ENCODE measurements around the gene TMEM158.

TMEM158 gene

GRCh38 chr3:45226206-45226915 lies at the start of gene TMEM158:
Gene TMEM158, minus strand, starts transcription at chr3:45226287. Its CDS starts 260 bp downstream, at chr3:45226027.
- no CpG with 5 or more reads among the region's 63 CpGs for WGBS (ENCODE audit: insufficient coverage, insufficient read length)
- peak within 1 kb of the TSS; percentile 68; the same call in 1 of the 2 replicates for H3K4me3 ChIP-seq (ENCODE audit: low read length)
- no peaks in the 10 kb centered on the region for H3K27me3 ChIP-seq (ENCODE audit: control insufficient read depth, insufficient read depth, low read length)
- no peaks in the 10 kb centered on the region for H3K9me3 ChIP-seq (ENCODE audit: control insufficient read depth, insufficient read depth, low read length)
- peaks cover 2% of the 10 kb centered on the region; the same call in 1 of the 2 replicates for H3K4me1 ChIP-seq (ENCODE audit: control insufficient read depth, insufficient read depth, low read length)
- no peaks in the 10 kb centered on the region for H3K36me3 ChIP-seq (ENCODE audit: control insufficient read depth, insufficient read depth, low read length)
- no peak for DNase-seq (ENCODE audit: low read depth, low spot score)
- no peak within 1 kb of the TSS for H3K27ac ChIP-seq (ENCODE audit: low read length)

GRCh38 chr3:45275006-45275704 lies 49.1 kb upstream of the TMEM158 start:
- no peaks in the 10 kb centered on the region for H3K9me3 ChIP-seq (ENCODE audit: control insufficient read depth, insufficient read depth, low read length)
- H3K27me3 ChIP-seq (ENCODE audit: control insufficient read depth, insufficient read depth, low read length), result no peaks in the 10 kb centered on the region
- WGBS (ENCODE audit: insufficient coverage, insufficient read length), result no CpG with 5 or more reads among the region's 5 CpGs
- H3K4me1 ChIP-seq (ENCODE audit: control insufficient read depth, insufficient read depth, low read length), result no peaks in the 10 kb centered on the region; the same call in 1 of the 2 replicates
- H3K27ac ChIP-seq (ENCODE audit: low read length), result no peak overlapping the region
- no peaks in the 10 kb centered on the region for H3K36me3 ChIP-seq (ENCODE audit: control insufficient read depth, insufficient read depth, low read length)
- no peak overlapping the region for H3K4me3 ChIP-seq (ENCODE audit: low read length)
- DNase-seq (ENCODE audit: low read depth, low spot score), result peak; percentile 11

DNA sequence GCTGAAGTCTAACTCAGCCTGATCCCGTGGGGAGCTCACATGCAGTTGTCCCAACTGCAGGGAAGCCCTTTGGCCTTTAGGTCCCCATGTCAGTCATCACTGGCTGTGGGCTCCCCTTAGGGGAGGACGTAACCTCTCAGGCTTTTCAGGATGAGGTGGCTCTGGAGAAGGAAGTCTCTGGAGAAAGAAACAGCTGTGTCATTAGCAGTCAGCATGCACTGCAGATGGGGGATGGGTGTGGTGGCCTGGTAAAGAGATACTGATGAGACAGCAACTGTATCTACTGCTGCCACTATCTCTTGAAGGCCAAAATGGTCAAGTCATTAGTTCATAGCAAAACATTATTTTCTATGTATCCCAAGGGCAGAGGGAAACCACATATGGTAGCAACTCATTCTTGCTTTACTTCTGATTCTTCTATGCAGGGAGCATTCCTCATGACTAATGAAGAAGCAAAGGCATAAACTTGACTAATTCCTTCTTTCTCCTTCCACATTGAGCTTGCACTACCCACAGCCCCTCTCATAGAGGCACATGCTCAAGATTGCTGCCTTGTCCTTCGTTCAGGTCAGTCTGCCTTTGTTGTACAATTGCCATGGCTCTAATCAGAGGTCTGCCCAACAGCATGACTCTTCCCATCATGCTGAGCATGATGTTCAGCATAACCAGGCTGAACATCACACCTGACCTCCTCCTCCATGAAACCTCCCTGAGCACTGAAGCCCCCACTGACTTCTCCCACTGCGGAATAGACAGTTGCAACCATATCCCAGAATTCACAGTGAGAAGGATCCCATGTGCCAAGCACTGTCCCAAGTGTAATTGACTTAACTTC lies 47.8 kb upstream of the TMEM158 start:
- WGBS (ENCODE audit: insufficient coverage, insufficient read length), result no CpG with 5 or more reads among the region's 4 CpGs
- Histone ChIP-seq H3K4me3 (ENCODE audit: low read length) (no peak overlapping the region), H3K9me3 (ENCODE audit: control insufficient read depth, insufficient read depth, low read length) (no peaks in the 10 kb centered on the region), H3K36me3 (ENCODE audit: control insufficient read depth, insufficient read depth, low read length) (no peaks in the 10 kb centered on the region), H3K4me1 (ENCODE audit: control insufficient read depth, insufficient read depth, low read length) (no peaks in the 10 kb centered on the region; the same call in 1 of the 2 replicates), H3K27me3 (ENCODE audit: control insufficient read depth, insufficient read depth, low read length) (no peaks in the 10 kb centered on the region), H3K27ac (ENCODE audit: low read length) (no peak overlapping the region)
- DNase-seq (ENCODE audit: low read depth, low spot score), result no peak

DNA sequence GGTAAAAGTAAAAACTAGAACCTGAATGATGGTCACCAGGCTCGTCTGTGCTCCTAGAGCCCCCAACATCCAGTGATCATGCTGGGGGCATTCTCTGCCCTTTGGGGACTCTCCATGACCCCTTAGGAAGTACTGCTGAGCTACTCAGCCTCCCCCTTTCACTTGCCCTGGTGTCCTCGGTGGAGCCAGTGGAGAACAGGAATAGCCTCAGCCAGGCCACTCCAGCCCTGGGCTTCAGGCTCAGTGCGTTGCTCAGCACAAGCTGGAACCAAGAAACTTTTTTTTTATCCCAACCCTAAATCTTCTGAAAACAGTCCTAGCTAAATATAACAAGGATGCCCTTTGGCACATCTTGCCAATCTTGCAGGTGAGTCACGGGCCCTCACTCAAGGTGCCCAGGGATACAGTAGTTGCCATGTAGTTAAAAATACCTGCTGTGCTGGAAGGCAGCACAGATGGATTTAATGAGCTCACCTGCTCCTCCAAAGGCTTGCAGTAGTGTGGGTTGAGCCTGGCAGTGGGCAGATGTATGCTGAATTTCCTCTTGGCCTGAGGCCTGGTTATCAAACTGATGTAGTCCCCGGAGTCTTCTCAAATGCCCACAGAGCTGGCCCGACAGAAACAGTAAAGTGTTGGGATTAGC lies 46.9 kb upstream of the TMEM158 start:
- Histone ChIP-seq H3K4me3 (ENCODE audit: low read length) (no peak overlapping the region), H3K27me3 (ENCODE audit: control insufficient read depth, insufficient read depth, low read length) (no peaks in the 10 kb centered on the region), H3K9me3 (ENCODE audit: control insufficient read depth, insufficient read depth, low read length) (no peaks in the 10 kb centered on the region), H3K4me1 (ENCODE audit: control insufficient read depth, insufficient read depth, low read length) (no peaks in the 10 kb centered on the region; the same call in 1 of the 2 replicates), H3K27ac (ENCODE audit: low read length) (no peak overlapping the region), H3K36me3 (ENCODE audit: control insufficient read depth, insufficient read depth, low read length) (no peaks in the 10 kb centered on the region)
- WGBS (ENCODE audit: insufficient coverage, insufficient read length), result no CpG with 5 or more reads among the region's 6 CpGs
- no peak for DNase-seq (ENCODE audit: low read depth, low spot score)

- no peak overlapping the region for H3K4me3 ChIP-seq (ENCODE audit: low read length)
- no peak overlapping the region for H3K27ac ChIP-seq (ENCODE audit: low read length)
- WGBS (ENCODE audit: insufficient coverage, insufficient read length), result no CpG with 5 or more reads among the region's 6 CpGs
- H3K27me3 ChIP-seq (ENCODE audit: control insufficient read depth, insufficient read depth, low read length), result no peaks in the 10 kb centered on the region
- DNase-seq (ENCODE audit: low read depth, low spot score), result no peak
- no peaks in the 10 kb centered on the region for H3K9me3 ChIP-seq (ENCODE audit: control insufficient read depth, insufficient read depth, low read length)
- no peaks in the 10 kb centered on the region; the same call in 1 of the 2 replicates for H3K4me1 ChIP-seq (ENCODE audit: control insufficient read depth, insufficient read depth, low read length)
- H3K36me3 ChIP-seq (ENCODE audit: control insufficient read depth, insufficient read depth, low read length), result no peaks in the 10 kb centered on the region
Observed at GRCh38 chr3:45272032-45272810, 46.1 kb upstream of the TMEM158 start.

DNA sequence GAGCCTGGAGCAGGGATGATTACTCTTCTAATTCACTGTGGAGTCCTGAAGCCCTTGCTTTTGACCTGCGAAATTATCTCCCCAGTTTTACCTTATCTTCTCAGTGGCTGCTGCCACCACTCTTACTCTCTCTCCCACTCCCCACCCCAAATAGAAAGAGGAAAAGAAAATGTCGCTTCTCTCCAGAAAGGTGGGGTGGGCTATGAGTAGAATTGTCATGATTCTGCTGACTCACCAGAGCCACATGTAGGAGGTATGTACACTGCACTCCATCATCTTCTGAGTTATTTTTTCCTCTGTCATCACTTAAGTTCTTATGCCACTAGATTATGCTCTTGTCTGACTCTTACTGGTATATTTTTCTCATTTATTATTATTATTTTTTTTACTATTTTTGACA lies 43.9 kb upstream of the TMEM158 start:
- no peaks in the 10 kb centered on the region for H3K9me3 ChIP-seq (ENCODE audit: control insufficient read depth, insufficient read depth, low read length)
- H3K36me3 ChIP-seq (ENCODE audit: control insufficient read depth, insufficient read depth, low read length), result no peaks in the 10 kb centered on the region
- no peak overlapping the region for H3K27ac ChIP-seq (ENCODE audit: low read length)
- DNase-seq (ENCODE audit: low read depth, low spot score), result no peak
- H3K4me1 ChIP-seq (ENCODE audit: control insufficient read depth, insufficient read depth, low read length), result no peaks in the 10 kb centered on the region
- no peaks in the 10 kb centered on the region for H3K27me3 ChIP-seq (ENCODE audit: control insufficient read depth, insufficient read depth, low read length)
- WGBS (ENCODE audit: insufficient coverage, insufficient read length), result no CpG with 5 or more reads among the region's 2 CpGs
- H3K4me3 ChIP-seq (ENCODE audit: low read length), result no peak overlapping the region

DNA sequence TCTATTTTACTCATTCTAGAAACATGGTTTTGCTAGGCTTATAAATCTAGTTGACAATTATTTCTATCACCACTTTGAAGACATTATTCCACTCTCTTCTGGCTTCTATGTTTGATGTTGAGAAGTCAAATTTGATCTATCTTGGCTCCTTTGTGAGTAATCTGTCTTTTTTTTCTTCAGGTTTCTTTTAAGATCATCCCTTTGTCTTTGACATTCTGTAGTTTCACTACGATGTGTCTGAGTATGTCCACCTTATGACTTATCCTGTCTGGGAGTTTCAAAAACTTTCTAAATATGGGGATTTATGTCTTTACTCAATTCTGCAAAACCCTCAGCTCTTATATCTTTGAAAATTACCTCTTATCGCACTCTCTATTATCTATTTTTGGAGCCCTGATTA lies 41.0 kb upstream of the TMEM158 start:
- no peaks in the 10 kb centered on the region for H3K27me3 ChIP-seq (ENCODE audit: control insufficient read depth, insufficient read depth, low read length)
- no peaks in the 10 kb centered on the region for H3K36me3 ChIP-seq (ENCODE audit: control insufficient read depth, insufficient read depth, low read length)

GRCh38 chr3:45261333-45262110 lies 35.4 kb upstream of the TMEM158 start:
- Histone ChIP-seq H3K4me1 (ENCODE audit: control insufficient read depth, insufficient read depth, low read length) (peaks cover 2% of the 10 kb centered on the region; the same call in 1 of the 2 replicates), H3K9me3 (ENCODE audit: control insufficient read depth, insufficient read depth, low read length) (no peaks in the 10 kb centered on the region), H3K4me3 (ENCODE audit: low read length) (no peak overlapping the region), H3K27me3 (ENCODE audit: control insufficient read depth, insufficient read depth, low read length) (no peaks in the 10 kb centered on the region), H3K36me3 (ENCODE audit: control insufficient read depth, insufficient read depth, low read length) (no peaks in the 10 kb centered on the region), H3K27ac (ENCODE audit: low read length) (no peak overlapping the region)
- no peak for DNase-seq (ENCODE audit: low read depth, low spot score)
- no CpG with 5 or more reads among the region's 6 CpGs for WGBS (ENCODE audit: insufficient coverage, insufficient read length)

More for the DNA sequence above, 41.0 kb upstream of the TMEM158 start:
- H3K27ac ChIP-seq (ENCODE audit: low read length), result no peak overlapping the region
- H3K4me1 ChIP-seq (ENCODE audit: control insufficient read depth, insufficient read depth, low read length), result no peaks in the 10 kb centered on the region
- no peak for DNase-seq (ENCODE audit: low read depth, low spot score)
- no peaks in the 10 kb centered on the region for H3K9me3 ChIP-seq (ENCODE audit: control insufficient read depth, insufficient read depth, low read length)
- WGBS (ENCODE audit: insufficient coverage, insufficient read length), result no CpG with 5 or more reads among the region's 2 CpGs
- H3K4me3 ChIP-seq (ENCODE audit: low read length), result no peak overlapping the region

- no peak overlapping the region for H3K27ac ChIP-seq (ENCODE audit: low read length)
- DNase-seq (ENCODE audit: low read depth, low spot score), result no peak
- H3K4me3 ChIP-seq (ENCODE audit: low read length), result no peak overlapping the region
- peaks cover 2% of the 10 kb centered on the region; the same call in 1 of the 2 replicates for H3K4me1 ChIP-seq (ENCODE audit: control insufficient read depth, insufficient read depth, low read length)
- H3K27me3 ChIP-seq (ENCODE audit: control insufficient read depth, insufficient read depth, low read length), result no peaks in the 10 kb centered on the region
- H3K36me3 ChIP-seq (ENCODE audit: control insufficient read depth, insufficient read depth, low read length), result no peaks in the 10 kb centered on the region
- H3K9me3 ChIP-seq (ENCODE audit: control insufficient read depth, insufficient read depth, low read length), result no peaks in the 10 kb centered on the region
Observed at GRCh38 chr3:45259133-45259532, 33.0 kb upstream of the TMEM158 start.

All from iPS DF 6.9 (cell line).